HCT116 (cell line): ENCODE measurements around the gene NCF2. TPM values are rescaled to one million over a fixed set of nuclear protein-coding genes. Genes with fewer than 3 reads are reported as not detected.

Source experiments
- ATAC-seq: fragments of 200-7000 bp; cut with Tn5 transposase; 2 replicates; pipeline ENCODE4 v1.9.1; 2020; ENCODE audit warnings: mild to moderate bottlenecking, moderate library complexity
- BruUV-seq: library from RNA; stranded (reverse); fragments of 400-500 nt; replicated peaks from 2 replicates; lab custom pipeline; 2021; lab: Mats Ljungman, UMichigan
- CTCF ChIA-PET: fragments of 300-600 bp; sonication (Branson Sonifier 250); formaldehyde crosslinking; loops from one replicate; lab custom pipeline; 2021; ENCODE audit warnings: antibody characterized with exemption; lab: Charles Lee
- POLR2A ChIA-PET: fragments of 300-600, 350-600 bp; sonication (Branson Sonifier 250); formaldehyde crosslinking; loops from one replicate; lab custom pipeline; 2021; ENCODE audit warnings: antibody characterized with exemption; lab: Charles Lee
- RAD21 ChIA-PET, 2 experiments: fragments of 300-600 bp; sonication (Branson Sonifier 250); formaldehyde crosslinking; loops; one replicate each; lab custom pipeline; 2023; ENCODE audit warnings: low total read pairs in 2 of 2; ENCODE audit not compliant: uncharacterized antibody in 2 of 2, unreplicated experiment in 2 of 2, low non-redundant PET in 1 of 2; lab: Charles Lee
- DNase-seq: peaks from one replicate; pipeline ENCODE4 v3.0.0-alpha.2; 2010; ENCODE audit warnings: low read depth, low spot score
- H2AFZ ChIP-seq: fragments of 200-600 bp; shearing (Covaris generic), sonication (generic); 2 replicates; pipeline ENCODE4 v1.6.1; 2017; ENCODE audit warnings: low read depth, mixed run types, mixed read lengths, antibody characterized with exemption, low read length; ENCODE audit not compliant: poor library complexity, severe bottlenecking
- H3K27ac ChIP-seq: 2 replicates; pipeline ENCODE4 v1.5.1; 2012; ENCODE audit warnings: low read depth, low read length
- H3K27me3 ChIP-seq: fragments of 200-600 bp; sonication (generic); 2 replicates; pipeline ENCODE4 v1.6.1; 2016; ENCODE audit warnings: mixed run types, low read length, mixed read lengths; ENCODE audit not compliant: insufficient read depth
- H3K36me3 ChIP-seq, 2 experiments: fragments of 200-500 bp in 1 of 2; fragments of 200-600 bp in 1 of 2; sonication (Bioruptor generic) in 1 of 2; sonication (generic) in 1 of 2; 2 replicates each; pipeline versions ENCODE4 v1.5.1 to v1.6.1; 2014 to 2016; ENCODE audit warnings: low read length in 2 of 2, inconsistent platforms in 1 of 2, mixed read lengths in 1 of 2, mixed run types in 1 of 2; ENCODE audit not compliant: insufficient read depth in 2 of 2, control insufficient read depth in 1 of 2
- H3K4me1 ChIP-seq, 2 experiments: fragments of 200-600 bp in 1 of 2; sonication (generic) in 1 of 2; 2 replicates each; pipeline versions ENCODE4 v1.5.1 to v1.6.1; 2012 to 2017; ENCODE audit warnings: low read length in 2 of 2, inconsistent platforms in 1 of 2, mild to moderate bottlenecking in 1 of 2, mixed read lengths in 1 of 2, mixed run types in 1 of 2, moderate library complexity in 1 of 2; ENCODE audit not compliant: insufficient read depth in 2 of 2, control insufficient read depth in 1 of 2
- H3K4me2 ChIP-seq: fragments of 200-600 bp; sonication (generic); 2 replicates; pipeline ENCODE4 v1.6.1; 2017; ENCODE audit warnings: mixed run types, low read length, mixed read lengths
- H3K4me3 ChIP-seq, 2 experiments: fragments of 200-600 bp in 1 of 2; sonication (generic) in 1 of 2; replicated peaks in 1 of 2; 2 replicates each; pipeline ENCODE4 v1.5.1; 2011 to 2016; ENCODE audit warnings: low read length in 2 of 2, control low read depth in 1 of 2, low read depth in 1 of 2, mild to moderate bottlenecking in 1 of 2, mixed read lengths in 1 of 2, mixed run types in 1 of 2
- H3K79me2 ChIP-seq: fragments of 200-600 bp; sonication (generic); 2 replicates; pipeline ENCODE4 v1.6.1; 2017; ENCODE audit warnings: mild to moderate bottlenecking, mixed run types, low read length, moderate library complexity, mixed read lengths; ENCODE audit not compliant: insufficient read depth
- H3K9ac ChIP-seq: fragments of 200-600 bp; sonication (generic); 2 replicates; pipeline ENCODE4 v1.6.1; 2016; ENCODE audit warnings: low read length, mixed read lengths
- H3K9me2 ChIP-seq: fragments of 200-600 bp; sonication (generic), shearing (Covaris generic); 2 replicates; pipeline ENCODE4 v1.6.1; 2017; ENCODE audit warnings: mixed run types, mild to moderate bottlenecking, moderate library complexity; ENCODE audit not compliant: insufficient read depth
- H3K9me3 ChIP-seq, 2 experiments: fragments of 200-500 bp in 1 of 2; fragments of 200-600 bp in 1 of 2; sonication (Bioruptor generic) in 1 of 2; sonication (generic) in 1 of 2; 2 replicates each; pipeline ENCODE4 v1.6.1; 2014 to 2017; ENCODE audit warnings: low read length in 2 of 2, mixed read lengths in 2 of 2, inconsistent platforms in 1 of 2, low read depth in 1 of 2, mild to moderate bottlenecking in 1 of 2, mixed run types in 1 of 2, moderate library complexity in 1 of 2; ENCODE audit not compliant: control insufficient read depth in 1 of 2, insufficient read depth in 1 of 2
- H4K20me1 ChIP-seq: fragments of 200-600 bp; sonication (generic), shearing (Covaris generic); 2 replicates; pipeline ENCODE4 v1.6.1; 2017; ENCODE audit warnings: mixed run types, mild to moderate bottlenecking, moderate library complexity; ENCODE audit not compliant: insufficient read depth
- CBX3 ChIP-seq: IDR thresholded peaks from 2 replicates; pipeline ENCODE4 v1.6.1; 2012; ENCODE audit warnings: low read depth
- CEBPB ChIP-seq: IDR thresholded peaks from 2 replicates; pipeline ENCODE4 v1.6.1; 2012; ENCODE audit warnings: low read depth
- ELF1 ChIP-seq: IDR thresholded peaks from 2 replicates; pipeline ENCODE4 v1.6.1; 2012; ENCODE audit warnings: low read depth, borderline replicate concordance
- EZH2phosphoT487 ChIP-seq: fragments of 200-600 bp; IDR thresholded peaks from 2 replicates; pipeline ENCODE4 v1.6.1; 2018; ENCODE audit warnings: antibody characterized with exemption, borderline replicate concordance
- FOSL1 ChIP-seq: IDR thresholded peaks from 2 replicates; pipeline ENCODE4 v1.6.1; 2012; ENCODE audit warnings: low read depth
- MAX ChIP-seq: IDR thresholded peaks from 2 replicates; pipeline ENCODE4 v1.6.1; 2012
- REST ChIP-seq: IDR thresholded peaks from 2 replicates; pipeline ENCODE4 v1.6.1; 2012; ENCODE audit warnings: low read depth
- SP1 ChIP-seq: IDR thresholded peaks from 2 replicates; pipeline ENCODE4 v1.6.1; 2012; ENCODE audit warnings: low read depth
- SRF ChIP-seq: IDR thresholded peaks from 2 replicates; pipeline ENCODE4 v1.6.1; 2012; ENCODE audit warnings: low read depth
- TCF7L2 ChIP-seq: IDR thresholded peaks from 2 replicates; pipeline ENCODE4 v1.7.0; 2011; ENCODE audit warnings: borderline replicate concordance, inconsistent platforms; ENCODE audit not compliant: insufficient read depth, insufficient read length; ENCODE audit errors: extremely low read depth
- YY1 ChIP-seq: IDR thresholded peaks from 2 replicates; pipeline ENCODE4 v1.6.1; 2011; ENCODE audit warnings: low read length, low read depth, moderate library complexity, mild to moderate bottlenecking; ENCODE audit not compliant: insufficient replicate concordance; ENCODE audit errors: extremely low read depth
- ZNF274 ChIP-seq: fragments of 200-500 bp; sonication (Bioruptor generic); IDR thresholded peaks from 2 replicates; pipeline ENCODE4 v1.6.1; 2014; ENCODE audit warnings: mild to moderate bottlenecking, low read depth, low read length, inconsistent platforms
- intact Hi-C: fragments of 100-400 bp; cut with micrococcal nuclease; formaldehyde crosslinking; loops from 2 replicates; pipeline ENCODE4 v1.10.0; 2022
- total RNA-seq: library from RNA; stranded (reverse); gene quantifications from one replicate; pipeline ENCODE4 v1.2.1, GENCODE V29; 2021; ENCODE audit not compliant: unreplicated experiment

NCF2 gene
- total RNA-seq, 1 experiment from 2014 or later, result 0.25 TPM

GRCh38 chr1:183553331-183553730, 36.9 kb downstream of the NCF2 start:
- H3K9me3 ChIP-seq, result no peaks in the 10 kb centered on the region
- no peak overlapping the region for H3K4me3 ChIP-seq
- no peak for ATAC-seq
- no peaks in the 10 kb centered on the region for H3K9me2 ChIP-seq
- no peak overlapping the region for H3K9ac ChIP-seq
- H3K4me1 ChIP-seq, result no peaks in the 10 kb centered on the region
- no peak overlapping the region for H3K4me2 ChIP-seq
- no TSS peak for BruUV-seq
- H2AFZ ChIP-seq, result no peak overlapping the region
- no peaks in the 10 kb centered on the region for H3K27me3 ChIP-seq
- no peak for TF ChIP-seq MAX
- no peak for TF ChIP-seq REST
- no peak for TF ChIP-seq CBX3
- no peak for TF ChIP-seq CEBPB
- ChIA-PET CTCF (no interaction called here), POLR2A (no interaction called here), RAD21 (no interaction called here)
- intact Hi-C loops, result no loop called here
- H3K36me3 ChIP-seq, result peaks cover 15 to 21% of the 10 kb centered on the region in 2 experiments
- H3K79me2 ChIP-seq, result no peaks in the 10 kb centered on the region
- no peak overlapping the region for H3K27ac ChIP-seq
- DNase-seq, result no peak
- no peaks in the 10 kb centered on the region for H4K20me1 ChIP-seq

- no peak overlapping the region for H3K9ac ChIP-seq
- H3K4me1 ChIP-seq, result no peaks in the 10 kb centered on the region
- no peak overlapping the region for H3K4me2 ChIP-seq
- no peak overlapping the region for H3K27ac ChIP-seq
- ChIA-PET POLR2A (no interaction called here), CTCF (no interaction called here), RAD21 (no interaction called here)
- intact Hi-C loops, result no loop called here
- no peak overlapping the region for H2AFZ ChIP-seq
- no peak for DNase-seq
- no TSS peak for BruUV-seq
- no peak overlapping the region for H3K4me3 ChIP-seq
- H3K79me2 ChIP-seq, result no peaks in the 10 kb centered on the region
- peaks cover 15 to 21% of the 10 kb centered on the region in 2 experiments for H3K36me3 ChIP-seq
- H3K27me3 ChIP-seq, result no peaks in the 10 kb centered on the region
- no peaks in the 10 kb centered on the region for H3K9me3 ChIP-seq
- H4K20me1 ChIP-seq, result no peaks in the 10 kb centered on the region
- ATAC-seq, result no peak
- H3K9me2 ChIP-seq, result no peaks in the 10 kb centered on the region
- TF ChIP-seq REST (no peak), ELF1 (no peak), SRF (no peak), TCF7L2 (no peak), FOSL1 (no peak), SP1 (no peak), ZNF274 (no peak), EZH2phosphoT487 (no peak), YY1 (no peak)
Measured at GRCh38 chr1:183552891-183553290, 37.4 kb downstream of the NCF2 start.
